ENCODE measurements around the gene GLP1R.
"Not testable (repeated sequence)": the region's sequence is repeated elsewhere in the genome, so short reads cannot be mapped to it uniquely, and the experiment has no call there.

Gene GLP1R

DNA sequence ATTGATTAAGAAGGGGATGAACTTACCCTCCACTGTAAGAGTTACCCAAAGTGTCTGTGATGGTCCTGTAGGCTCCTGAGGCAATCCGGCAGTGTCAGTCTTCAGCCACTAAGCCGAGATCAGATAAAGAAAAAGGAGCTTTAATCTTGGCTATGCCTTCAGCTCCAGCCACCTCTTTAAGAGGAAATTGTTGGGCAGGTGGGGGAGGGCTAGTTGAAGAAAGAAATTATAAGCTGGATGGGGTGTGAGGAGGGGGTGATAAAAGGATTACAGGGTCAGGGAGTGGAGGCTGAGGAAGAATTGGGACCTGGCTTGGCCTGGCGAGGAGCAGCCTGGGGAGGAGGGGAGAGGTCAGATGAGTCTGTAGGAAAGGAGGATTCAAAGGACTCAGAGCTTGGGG, 86.2 kb downstream of the GLP1R start:
- DNase-seq, result not testable (repeated sequence)

DNA sequence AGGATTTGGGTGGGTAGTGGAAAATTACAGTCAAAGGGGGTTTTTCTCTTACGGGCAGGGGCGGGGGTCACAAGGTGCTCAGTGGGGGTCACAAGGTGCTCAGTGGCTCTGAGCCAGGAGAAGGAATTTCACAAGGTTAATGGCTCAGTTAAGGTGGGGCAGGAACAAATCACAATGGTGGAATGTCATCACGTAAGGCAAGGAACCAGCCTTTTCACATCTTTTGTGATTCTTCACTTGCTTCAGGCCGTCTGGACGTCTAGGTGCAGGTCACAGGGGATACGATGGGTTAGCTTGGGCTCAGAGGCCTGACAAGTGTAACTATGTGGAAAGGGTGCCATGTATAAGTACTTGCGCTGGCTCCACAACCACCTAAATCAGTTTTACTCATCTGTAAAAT, 87.6 kb downstream of the GLP1R start:
- DNase-seq, result not testable (repeated sequence)

DNA sequence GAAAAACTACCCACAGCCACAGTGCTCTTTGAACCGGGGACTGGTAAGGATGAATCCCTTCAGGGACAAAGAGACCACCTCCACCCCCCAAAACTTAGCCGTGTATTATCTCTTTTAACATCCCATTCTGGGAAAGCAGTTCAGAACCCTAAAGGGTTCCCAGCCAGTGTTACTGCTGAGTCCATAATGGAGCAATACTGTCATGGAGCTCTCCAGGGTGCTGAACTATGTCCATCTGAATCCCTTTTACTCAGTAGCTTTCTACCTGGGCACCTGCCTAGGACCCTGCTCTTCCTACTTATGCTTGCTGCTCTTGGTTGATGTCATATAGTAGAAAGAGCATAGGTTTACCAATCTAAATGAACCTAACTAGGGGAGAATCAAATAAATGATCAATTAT, 88.7 kb downstream of the GLP1R start:
- DNase-seq, result no peak

Data from central memory CD4-positive, alpha-beta T cell (primary cell).